GM21390 (cell line): ENCODE results near the gene SH2D6.
"Not testable (repeated sequence)": the region's sequence is repeated elsewhere in the genome, so short reads cannot be mapped to it uniquely, and the experiment has no call there.

Experiments
- ATAC-seq: cut with Tn5 transposase; IDR thresholded peaks from one replicate; pipeline ENCODE4 v1.9.1; 2021; ENCODE audit not compliant: unreplicated experiment

The SH2D6 gene

DNA sequence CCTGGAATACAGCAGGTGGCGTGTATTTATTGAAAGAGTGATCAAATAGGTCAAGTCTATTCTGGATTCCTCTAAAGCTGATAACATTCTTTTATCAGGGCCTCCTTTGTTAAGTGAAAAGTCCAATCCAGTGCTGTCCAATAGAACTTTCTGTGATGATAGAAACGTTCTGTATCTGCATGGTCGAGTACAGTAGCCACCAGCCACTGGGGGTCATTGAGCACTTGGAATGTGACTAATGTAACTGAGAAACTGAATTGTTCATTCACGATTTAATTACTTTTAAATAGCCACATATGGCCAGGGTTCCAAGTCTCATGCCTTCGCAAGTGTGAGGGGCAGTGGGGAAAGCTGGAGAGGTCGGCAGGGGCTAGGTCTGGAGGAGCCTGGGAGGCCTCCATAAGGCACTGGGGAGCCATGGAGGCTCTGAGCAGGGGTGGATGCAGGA lies 20.5 kb downstream of the SH2D6 start:
- no peak for ATAC-seq

DNA sequence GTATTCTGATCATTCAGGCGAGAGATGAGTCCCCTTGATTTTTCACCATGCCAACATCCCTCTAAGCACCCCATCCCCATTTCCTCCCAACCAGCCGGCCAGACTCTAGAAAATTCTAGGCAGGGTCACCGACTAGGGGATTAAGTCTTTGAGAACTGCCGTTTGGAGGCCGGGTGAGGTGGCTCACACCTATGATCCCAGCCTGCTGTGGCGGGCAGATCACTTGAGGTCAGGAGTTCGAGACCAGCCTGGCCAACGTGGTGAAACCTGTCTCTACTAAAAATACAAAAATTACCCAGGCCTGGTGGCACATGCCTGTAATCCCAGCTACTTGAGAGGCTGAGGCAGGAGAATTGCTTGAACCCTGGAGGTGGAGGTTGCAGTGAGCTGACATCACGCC lies 21.1 kb downstream of the SH2D6 start:
- ATAC-seq = not testable (repeated sequence)

DNA sequence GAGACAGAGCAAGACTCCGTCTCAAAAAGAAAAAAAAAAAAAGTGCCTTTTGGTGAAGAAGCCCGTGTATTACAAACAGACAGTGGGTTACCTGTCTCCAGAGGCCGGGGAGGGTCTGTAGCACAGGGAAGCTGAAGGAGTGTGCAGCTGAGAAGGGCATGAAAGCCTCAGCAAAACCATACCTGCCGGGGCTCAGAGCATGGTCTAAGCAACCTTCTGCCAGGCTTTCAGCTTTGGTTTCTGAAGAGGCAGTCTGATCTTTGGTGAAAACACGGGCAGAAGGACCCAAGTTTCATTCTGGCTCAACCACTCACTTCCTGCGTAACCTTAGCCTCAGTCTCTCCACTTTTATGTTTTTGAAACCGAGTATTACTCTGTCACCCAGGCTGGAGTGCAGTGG lies 21.5 kb downstream of the SH2D6 start:
- ATAC-seq = no peak

DNA sequence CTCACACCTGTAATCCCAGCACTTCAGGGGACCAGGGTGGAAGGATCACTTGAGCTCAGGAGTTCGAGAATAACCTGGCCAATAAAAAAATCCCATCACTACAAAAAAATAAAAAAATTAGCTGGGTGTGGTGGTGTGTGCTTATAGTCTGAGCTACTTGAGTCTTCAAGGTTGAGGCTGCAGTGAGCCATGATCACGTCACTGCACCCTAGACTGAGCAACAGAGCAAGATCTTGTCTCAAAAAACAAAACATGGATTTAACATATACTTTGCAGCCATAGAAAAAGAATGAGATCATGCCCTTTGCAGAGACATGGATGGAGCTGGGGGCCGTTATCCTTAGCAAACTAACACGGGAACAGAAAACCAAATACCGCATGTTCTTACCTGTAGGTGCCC lies 22.2 kb downstream of the SH2D6 start:
- no peak for ATAC-seq

DNA sequence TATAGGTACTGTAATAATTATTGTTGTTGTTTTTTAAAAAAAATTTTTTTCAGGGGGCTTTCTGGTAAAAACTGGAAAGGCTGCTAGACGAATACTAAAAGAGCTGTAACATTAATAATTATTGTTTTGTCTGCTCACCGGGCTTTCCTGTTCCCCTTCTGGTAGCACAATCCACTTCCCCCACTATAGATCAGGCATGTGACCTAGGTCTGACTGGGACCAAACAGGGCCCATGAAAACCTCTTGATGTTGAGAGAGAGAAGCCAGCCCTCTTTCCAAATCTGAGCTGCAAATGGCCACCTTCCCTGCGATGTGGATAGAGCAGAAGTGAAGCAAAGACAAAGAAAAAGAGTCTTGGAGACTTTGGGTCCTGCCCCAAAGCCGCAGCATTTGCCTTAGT lies 23.4 kb downstream of the SH2D6 start:
- ATAC-seq = no peak

DNA sequence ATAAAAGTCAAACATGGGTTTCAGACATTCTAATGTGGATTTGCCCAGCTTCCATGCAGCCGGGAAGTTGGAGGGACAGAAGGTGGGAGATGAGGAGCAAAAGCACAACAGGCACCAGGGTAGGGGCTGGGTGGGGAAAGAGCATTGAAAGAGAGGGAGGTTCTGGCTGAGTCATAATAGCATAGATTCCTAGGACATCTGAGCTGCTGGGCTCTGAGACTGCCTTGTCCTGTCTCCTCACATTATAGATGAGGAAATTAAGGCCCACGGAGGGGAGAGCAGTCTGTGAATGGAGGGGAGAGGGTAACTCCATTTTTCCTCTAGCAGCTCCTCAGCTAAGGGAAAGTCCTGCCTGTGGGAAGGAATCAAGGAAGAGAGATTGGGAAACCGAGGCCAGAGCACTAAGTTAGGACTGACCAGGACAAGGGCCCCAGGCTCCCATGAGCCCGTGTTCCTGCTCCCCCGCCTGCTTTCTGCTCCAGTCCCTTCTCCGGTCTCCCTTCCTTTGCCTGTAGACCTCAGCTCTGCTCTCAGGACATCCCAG lies 26.2 kb downstream of the SH2D6 start:
- no peak for ATAC-seq

DNA sequence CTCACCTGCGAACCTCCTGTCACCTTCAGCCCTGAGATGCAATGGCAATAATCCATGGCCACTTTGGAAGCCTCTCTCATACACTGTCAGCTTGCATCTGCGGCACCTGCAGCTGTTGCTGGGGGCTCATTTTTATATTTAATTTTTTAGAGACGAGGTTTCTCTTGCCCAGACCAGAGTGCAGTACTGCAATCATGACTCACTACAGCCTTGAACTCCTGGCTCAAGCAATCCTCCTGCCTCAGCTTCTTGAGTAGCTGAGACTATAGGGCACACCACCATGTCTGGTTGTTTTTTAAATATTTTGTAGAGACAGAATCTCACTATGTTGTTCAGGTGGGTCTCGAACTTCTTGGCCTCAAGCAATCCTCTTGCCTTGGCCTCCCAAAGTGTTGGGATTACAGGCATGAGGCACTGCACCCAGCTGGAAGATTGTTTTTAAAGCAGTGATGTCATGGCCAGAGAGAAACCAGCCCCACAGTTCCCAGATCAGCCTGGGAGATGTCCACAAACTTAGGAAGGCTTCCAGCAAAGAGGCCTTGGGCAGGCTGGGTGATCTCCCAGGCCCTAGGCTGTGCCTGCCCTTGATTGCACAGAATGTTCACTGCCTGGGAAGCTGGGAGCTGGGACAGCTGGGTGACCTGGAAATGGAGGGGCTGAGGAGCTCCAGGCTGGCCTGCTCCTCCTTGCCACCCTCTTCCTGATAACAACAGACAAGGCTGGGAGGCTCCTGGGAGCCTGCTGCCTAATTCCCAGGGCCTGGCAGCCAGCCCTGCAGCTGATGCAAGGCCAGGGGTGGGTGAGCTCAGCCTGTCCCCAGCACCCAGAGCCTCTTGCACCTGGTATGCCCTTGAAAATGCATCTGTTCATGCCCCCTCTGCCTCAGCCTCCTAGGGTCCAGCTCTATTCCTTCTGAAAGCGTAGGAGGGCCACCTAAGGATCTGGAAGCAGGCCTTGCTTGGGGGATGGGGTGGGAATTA lies 27.1 kb downstream of the SH2D6 start:
- ATAC-seq = no peak

DNA sequence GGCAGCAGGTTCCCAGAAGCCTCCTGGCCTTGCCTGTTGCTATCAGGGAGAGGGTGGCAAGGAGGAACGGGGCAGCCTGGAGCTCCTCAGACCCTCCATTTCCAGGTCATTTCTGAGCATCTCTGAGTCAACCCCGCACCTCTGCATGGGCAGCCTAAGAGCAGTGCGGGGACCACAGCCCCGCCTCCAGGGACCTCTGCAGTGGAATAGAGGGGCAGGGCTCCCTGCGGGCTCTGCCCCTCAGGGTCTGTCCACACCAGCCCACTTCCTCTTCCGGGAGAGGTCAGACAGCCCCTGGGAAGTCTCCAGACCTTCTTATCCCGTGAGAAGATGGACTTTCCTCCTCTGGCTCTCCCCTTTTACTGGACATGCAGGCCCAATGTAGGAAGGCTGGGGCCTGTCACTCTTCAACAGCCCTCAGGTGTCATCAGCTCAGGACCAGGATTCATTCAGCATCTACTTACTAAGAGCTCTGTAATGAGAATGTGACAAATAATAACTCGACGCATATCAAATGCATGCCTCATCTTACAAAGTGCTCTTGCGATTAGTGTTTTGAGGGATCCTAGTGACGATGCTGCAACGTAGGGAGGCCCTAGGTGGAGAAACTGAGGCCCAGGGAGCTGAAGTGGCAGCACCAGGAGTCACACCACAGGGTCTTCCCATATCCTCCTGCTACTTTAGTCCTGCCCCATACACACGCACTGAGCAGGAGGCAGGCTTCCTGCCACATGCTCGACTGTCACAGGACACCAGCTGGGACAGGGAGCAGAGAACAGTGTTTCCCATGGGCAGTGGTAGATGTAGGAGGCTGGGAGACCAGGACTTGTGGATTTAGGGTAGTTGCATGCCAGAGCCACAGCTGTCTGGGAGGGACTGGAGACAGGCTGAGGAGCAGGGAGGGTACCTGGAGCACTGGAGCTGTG lies 28.0 kb downstream of the SH2D6 start:
- ATAC-seq = no peak

DNA sequence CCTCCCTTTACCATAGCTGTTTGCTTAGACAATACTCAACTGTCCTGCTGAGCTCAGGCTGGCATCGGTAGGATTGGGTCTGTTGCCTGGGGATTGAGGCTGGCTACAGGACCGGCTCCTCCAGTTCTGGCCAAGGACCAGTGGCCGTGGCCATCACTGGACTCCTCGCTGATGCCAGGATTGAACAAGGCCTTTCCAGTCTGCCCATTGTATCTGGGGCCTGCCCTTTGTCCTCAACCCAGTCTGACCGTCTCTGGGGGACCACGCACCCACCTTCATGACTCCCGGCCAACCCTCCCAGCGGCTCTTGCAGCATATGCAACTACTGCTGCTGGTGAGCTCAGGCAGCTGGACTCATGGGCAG lies 28.7 kb downstream of the SH2D6 start:
- ATAC-seq = no peak

DNA sequence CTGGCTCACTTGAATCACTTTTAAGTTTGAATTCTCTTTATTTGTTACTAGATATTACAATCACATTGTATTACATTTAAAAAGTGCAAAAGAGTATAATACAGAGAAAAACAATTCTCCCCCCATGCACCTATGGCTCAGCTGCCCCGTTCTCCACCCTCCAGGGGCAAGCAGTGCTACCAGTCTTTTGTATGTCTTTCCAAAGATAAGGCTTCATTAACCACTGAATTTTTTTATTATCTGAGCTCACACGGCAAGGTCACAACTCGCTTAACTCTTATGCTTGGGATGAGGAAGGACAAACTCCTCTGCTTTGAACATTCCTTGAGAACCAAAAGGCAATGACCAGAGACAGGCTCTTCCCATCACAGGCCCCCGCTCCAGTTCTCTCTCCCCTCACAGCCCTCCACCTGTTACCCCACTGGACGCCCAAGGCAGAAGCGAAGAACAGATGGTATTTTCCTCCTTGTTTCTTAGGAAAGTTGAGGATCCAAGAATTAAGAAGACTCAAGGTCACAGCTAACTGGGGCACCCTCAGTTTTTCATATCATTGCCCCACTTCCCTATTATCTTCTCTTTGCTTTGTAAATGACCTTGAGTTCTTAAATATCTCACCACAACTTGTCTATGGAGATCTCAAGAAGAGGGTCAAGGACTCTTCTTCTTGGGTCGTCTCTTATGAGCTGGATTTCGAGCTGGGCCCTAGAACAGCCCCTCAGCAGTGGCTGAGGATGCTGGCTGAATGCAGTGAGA lies 30.1 kb downstream of the SH2D6 start:
- ATAC-seq = no peak

DNA sequence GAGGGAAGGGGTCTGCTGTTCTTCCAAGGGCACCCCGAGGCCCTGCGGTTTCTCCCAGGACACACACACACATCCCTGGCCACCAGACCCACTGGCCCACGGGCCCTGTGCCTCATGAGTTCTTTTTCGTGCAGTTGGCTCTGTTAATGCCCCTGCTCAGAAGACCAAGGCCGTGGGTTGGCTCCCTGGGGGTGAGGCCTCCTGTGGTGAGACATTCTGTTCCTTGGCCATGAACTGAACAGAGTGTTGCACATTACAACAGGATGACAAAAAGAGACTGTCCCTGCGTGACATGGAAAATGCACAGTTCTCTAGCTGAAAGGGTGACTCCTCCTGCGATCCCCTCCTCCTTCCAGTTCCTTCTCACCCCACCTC lies 30.7 kb downstream of the SH2D6 start:
- no peak for ATAC-seq

DNA sequence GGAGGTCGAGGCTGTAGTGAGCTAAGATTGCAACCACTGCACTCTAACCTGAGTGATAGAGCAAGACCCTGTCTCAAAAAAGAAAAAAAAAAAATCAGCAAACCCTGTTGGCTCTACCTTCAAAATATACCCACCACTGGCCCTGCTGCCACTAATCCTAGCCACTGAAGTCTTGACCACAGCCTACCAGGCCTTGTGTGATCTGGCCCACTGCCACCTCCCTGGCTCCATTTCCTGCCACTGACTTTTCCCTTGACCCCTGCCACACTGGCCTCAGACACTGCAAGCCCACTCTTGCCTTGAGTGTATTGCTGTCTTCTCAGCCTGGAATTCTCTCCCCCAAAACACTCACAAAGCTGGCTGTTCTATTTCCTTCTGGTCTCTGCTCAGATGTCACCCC lies 33.7 kb downstream of the SH2D6 start:
- no peak for ATAC-seq

DNA sequence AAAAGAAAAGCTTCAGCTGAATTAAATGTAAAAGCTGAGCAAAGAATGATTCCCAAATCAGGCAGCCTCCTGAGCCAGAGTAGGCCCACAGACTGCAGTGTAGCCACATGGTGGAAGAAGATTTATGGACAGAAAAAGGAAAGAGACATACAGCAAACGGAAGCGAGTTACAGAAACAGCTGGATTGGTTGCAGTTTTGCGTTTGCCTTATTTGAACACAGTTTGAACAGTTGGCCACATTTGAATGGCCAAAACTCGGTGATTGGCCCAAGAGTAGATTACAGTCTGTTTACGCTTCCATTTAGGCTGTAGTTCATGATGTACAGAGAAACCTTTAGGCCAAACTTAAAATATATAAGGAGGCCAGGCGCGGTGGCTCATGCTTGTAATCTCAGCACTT lies 35.1 kb downstream of the SH2D6 start:
- no peak for ATAC-seq

DNA sequence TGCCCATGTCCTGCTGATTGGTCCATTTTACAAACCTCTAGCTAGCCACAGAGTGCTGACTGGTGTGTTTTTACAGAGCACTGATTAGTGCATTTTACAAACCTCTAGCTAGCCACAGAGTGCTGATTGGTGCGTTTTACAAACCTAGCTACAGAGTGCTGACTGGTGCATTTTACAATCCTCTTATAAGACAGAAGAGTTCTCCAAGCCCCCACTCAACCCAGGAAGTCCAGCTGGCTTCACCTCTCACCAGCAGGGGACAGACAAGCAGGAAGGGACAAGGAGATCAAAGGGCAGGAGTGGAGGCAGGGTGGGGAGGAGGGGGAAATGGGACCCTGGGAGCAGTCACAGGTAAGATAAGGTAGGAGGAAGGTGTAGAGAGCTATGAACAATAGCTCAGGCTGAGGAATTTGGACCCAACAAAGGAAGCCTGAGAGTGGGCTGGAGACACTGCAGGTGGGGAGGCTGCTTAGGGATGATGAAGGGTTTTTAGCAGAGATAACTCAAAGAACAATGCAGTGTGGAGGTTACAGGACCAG lies 37.1 kb downstream of the SH2D6 start:
- no peak for ATAC-seq

DNA sequence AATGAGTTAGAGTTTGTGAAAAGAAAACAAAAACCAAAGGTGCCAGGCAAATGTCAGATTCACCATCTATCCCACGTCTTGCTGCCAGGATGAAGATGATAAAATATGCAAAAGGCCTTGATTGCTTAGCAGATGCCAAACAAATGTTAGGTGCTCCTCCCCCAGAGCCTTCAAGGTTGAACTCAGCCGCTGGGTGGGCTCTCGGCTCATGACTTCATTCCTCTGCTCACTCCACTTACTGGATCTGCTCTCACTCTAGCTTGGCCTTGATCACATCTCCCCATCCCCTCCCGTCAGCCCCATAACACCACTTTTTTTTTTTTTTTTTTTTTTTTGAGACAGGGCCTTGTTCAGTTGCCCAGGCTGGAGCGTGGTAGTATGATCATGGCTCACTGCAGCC lies 38.5 kb downstream of the SH2D6 start:
- ATAC-seq = no peak

DNA sequence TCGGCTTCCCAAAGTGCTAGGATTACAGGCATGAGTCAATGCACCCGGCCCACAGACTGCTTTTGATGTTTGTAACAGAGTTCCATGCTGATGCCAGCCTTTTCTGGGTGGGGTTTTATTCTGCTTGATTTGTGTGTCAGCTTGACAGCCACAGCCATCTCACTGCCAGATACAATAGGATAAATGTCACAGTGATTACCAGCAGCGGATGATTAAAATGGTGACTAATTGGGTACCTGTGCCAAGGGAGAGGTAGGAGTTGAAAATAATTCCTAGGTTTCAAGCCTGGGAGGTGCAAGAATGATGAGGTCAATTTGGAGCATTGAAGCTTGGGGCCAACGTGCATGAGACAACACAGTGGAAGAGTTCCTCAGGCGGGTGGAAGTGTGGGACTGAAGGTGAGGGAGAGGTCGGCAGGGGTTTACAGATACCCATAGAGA lies 39.4 kb downstream of the SH2D6 start:
- no peak for ATAC-seq

DNA sequence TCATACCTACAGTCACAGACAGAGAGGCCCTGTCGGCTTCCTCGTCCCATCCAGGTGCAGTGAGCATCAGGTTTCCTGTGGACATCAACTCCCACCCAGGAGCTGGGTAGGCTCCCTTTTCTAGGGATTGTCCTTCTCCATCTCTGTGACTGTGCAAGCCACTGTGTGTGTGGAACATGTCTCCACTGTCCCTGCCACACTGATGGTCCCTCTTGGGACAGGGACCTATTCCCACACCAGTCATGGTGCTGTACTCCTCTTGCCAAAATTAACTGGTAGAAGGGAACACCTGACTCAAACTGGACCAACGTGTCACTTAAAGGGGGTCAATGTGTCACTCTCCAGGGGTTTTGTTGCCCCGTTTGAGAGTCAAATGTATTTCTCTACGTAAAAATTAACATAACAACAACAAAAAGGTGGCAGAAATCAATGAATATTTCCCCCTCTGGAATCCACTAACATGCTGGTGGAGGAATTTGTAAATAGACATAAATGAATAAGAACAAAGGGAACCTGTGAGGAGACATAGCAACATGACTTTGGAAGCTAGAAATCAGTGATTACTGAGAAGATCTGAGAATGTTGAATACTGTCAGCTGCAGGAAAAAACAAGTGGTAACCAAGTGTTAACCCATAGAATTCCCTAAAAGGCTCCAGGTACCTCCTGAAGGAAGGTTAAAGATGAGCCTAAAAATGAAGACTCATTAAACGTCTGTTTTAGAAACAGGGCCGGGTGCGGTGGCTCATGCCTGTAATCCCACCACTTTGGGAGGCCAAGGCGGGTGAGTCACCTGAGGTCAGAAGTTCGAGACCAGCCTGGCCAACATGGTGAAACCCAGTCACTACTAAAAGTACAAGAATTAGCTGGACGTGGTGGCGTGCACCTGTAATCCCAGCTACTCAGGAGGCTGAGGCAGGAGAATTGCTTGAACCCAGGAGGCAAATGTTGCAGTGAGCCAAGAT lies 40.4 kb downstream of the SH2D6 start:
- ATAC-seq = no peak

DNA sequence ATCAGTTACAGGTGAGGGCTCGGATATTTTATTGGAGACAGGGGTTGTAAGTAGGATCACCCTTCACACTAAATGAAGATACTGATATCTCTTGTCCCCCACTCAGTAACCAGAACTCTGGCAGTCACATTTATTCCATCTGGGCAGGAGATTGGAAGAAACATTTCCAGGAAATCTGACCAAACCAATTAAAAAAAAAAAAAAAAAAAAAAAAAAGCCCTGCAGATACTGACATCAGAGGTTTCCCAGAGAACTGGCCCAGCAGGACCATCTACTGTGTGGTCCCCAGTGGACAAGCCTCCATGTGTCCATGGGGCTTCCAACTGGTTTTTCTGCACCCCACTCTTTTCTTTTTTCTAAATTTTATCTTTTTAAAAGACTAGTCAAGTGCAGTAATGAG lies 41.3 kb downstream of the SH2D6 start:
- no peak for ATAC-seq

DNA sequence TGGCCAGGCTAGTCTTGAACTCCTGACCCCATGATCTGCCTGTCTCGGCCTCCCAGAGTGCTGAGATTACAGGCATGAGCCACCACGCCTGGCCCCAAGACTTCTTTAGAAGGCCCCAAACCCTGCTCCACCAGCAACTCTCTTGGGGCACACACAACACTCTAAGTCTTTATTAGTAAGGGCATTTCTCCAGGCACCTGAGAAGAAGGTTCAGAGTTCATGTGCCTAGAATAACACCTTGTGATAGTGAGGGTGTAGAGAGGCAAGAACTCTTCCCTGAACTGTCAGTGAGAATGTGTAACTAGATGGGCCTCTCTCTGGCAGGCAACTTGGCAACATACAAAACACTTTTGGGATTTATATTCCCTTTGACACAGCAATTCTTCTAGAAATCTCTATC lies 43.8 kb downstream of the SH2D6 start:
- ATAC-seq = no peak
